Activated T-cell treated with anti-CD3 and anti-CD28 coated beads for 48 hours (primary cell): ENCODE data around the gene CHAD.
"Not testable (repeated sequence)": the region's sequence is repeated elsewhere in the genome, so short reads cannot be mapped to it uniquely, and the experiment has no call there.

Experiments used
- DNase-seq: peaks from one replicate; pipeline ENCODE4 v3.0.0-alpha.2; 2020; ENCODE audit warnings: low read depth

The CHAD gene

GRCh38 chr17:50457621-50458020, 11.1 kb downstream of the CHAD start:
- DNase-seq = no peak

GRCh38 chr17:50453901-50454300, 14.8 kb downstream of the CHAD start:
- DNase-seq = no peak

- no peak for DNase-seq
These were observed 15.9 kb downstream of the CHAD start for GRCh38 chr17:50452630-50453300.

- DNase-seq = no peak
These were observed 16.6 kb downstream of the CHAD start for GRCh38 chr17:50451943-50452629.

- DNase-seq = no peak
These were observed 20.0 kb downstream of the CHAD start for GRCh38 chr17:50448643-50449042.

- DNase-seq = no peak
These were observed 20.6 kb downstream of the CHAD start for GRCh38 chr17:50447870-50448595.

- no peak for DNase-seq
These were observed 22.9 kb downstream of the CHAD start for GRCh38 chr17:50445730-50446325.

- DNase-seq = no peak
These were observed 23.6 kb downstream of the CHAD start for GRCh38 chr17:50444841-50445715.

- no peak for DNase-seq
These were observed 25.1 kb downstream of the CHAD start for GRCh38 chr17:50443505-50443974.

- no peak for DNase-seq
These were observed 27.5 kb downstream of the CHAD start for GRCh38 chr17:50440838-50441829.

GRCh38 chr17:50440172-50440837, 28.4 kb downstream of the CHAD start:
- no peak for DNase-seq

GRCh38 chr17:50439008-50439407, 29.7 kb downstream of the CHAD start:
- DNase-seq = no peak

GRCh38 chr17:50437409-50437808, 31.3 kb downstream of the CHAD start:
- DNase-seq = no peak

- DNase-seq = no peak
These were observed 36.4 kb downstream of the CHAD start for GRCh38 chr17:50432125-50432762.

- DNase-seq = no peak
These were observed 37.7 kb downstream of the CHAD start for GRCh38 chr17:50430821-50431618.

GRCh38 chr17:50429793-50430192, 38.9 kb downstream of the CHAD start:
- no peak for DNase-seq

GRCh38 chr17:50428831-50429424, 39.8 kb downstream of the CHAD start:
- DNase-seq = no peak

- DNase-seq = not testable (repeated sequence)
These were observed 40.6 kb downstream of the CHAD start for GRCh38 chr17:50428126-50428525.
